Transverse colon (tissue), 4 donors: ENCODE results near the gene SERPINB11.

ENCODE experiments used
- CTCF ChIP-seq, 5 experiments: fragments of 200-600 bp in 3 of 5; fragments of 450-650 bp in 2 of 5; sonication (generic) in 3 of 5; IDR thresholded peaks; 1 replicate in 2 of 5; 2 replicates in 3 of 5; pipeline ENCODE4 v1.5.1; 2016 to 2017; ENCODE audit warnings: antibody characterized with exemption in 5 of 5, inconsistent platforms in 3 of 5, mild to moderate bottlenecking in 2 of 5, moderate library complexity in 1 of 5
- EP300 ChIP-seq: sonication (generic); formaldehyde crosslinking; IDR thresholded peaks from one replicate; pipeline ENCODE4 v1.6.1; 2017; ENCODE audit warnings: antibody characterized with exemption, low read depth
- POLR2AphosphoS5 ChIP-seq, 3 donors: sonication (generic); formaldehyde crosslinking; IDR thresholded peaks; one replicate each; pipeline ENCODE4 v1.6.1; 2016; ENCODE audit warnings: antibody characterized with exemption in 3 of 3

- no peak for TF ChIP-seq POLR2AphosphoS5 (IDR thresholded peaks at IDR 0.05)
- no peak for TF ChIP-seq CTCF (IDR thresholded peaks at IDR 0.05)
- TF ChIP-seq EP300, result no peak
Measured at GRCh38 chr18:63765837-63766236, 63.1 kb downstream of the SERPINB11 start.
